Ammon's horn (tissue), 1 donor: ENCODE measurements around the gene TAF5L.
"Not testable (repeated sequence)": the region's sequence is repeated elsewhere in the genome, so short reads cannot be mapped to it uniquely, and the experiment has no call there.

Source experiments
- DNase-seq: peaks from one replicate; pipeline ENCODE4 v3.0.0-alpha.2; 2016; ENCODE audit warnings: low spot score

The TAF5L gene

DNA sequence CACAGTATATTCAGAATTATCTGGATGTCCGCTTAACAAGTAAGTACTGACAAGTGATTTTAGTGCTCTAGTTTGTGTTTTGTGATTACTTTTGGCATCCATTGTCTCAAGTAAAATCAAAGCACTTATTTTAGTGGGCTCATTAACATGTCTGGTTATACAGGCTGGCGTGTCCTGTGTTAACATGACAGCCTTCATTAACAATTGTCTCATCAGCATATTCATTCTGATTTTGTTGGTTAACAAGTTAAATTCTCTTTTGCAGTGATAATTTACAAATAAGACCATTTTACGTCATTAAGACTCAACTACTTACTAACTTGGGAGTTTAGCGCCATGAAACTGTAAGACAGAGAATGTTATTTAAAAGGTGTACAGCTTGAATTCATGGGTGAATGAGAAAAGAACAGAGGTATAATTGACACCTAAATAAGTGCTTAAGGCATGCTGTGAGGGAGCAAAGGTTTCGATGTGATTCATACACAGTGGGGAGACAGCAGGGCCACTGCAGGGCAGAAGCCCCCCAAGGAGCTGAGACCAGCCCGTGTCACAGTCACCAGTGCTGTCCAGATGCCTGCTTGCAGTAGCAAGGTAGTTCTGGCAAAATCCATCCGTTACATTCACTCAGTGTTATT is 22.4 kb downstream of the TAF5L start:
- DNase-seq, result no peak

DNA sequence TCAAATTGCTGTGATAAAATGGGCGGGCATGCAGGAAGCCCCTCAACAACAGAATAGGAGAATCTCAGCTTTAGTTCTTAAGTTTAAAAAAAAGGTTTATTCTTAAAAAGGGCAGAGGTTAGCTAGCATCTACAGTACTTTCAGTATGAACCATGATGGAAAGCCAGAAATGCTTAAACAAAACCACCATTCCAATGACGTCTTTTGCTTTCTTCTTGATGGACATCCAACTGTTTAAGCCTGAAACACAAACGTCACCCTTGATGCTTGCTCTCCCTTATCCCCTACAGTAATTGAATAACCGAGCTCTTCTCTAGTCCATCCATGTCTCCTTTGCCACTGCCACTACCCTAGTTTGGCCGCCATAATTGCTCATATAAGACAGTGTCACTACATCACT is 25.7 kb downstream of the TAF5L start:
- DNase-seq, result no peak

DNA sequence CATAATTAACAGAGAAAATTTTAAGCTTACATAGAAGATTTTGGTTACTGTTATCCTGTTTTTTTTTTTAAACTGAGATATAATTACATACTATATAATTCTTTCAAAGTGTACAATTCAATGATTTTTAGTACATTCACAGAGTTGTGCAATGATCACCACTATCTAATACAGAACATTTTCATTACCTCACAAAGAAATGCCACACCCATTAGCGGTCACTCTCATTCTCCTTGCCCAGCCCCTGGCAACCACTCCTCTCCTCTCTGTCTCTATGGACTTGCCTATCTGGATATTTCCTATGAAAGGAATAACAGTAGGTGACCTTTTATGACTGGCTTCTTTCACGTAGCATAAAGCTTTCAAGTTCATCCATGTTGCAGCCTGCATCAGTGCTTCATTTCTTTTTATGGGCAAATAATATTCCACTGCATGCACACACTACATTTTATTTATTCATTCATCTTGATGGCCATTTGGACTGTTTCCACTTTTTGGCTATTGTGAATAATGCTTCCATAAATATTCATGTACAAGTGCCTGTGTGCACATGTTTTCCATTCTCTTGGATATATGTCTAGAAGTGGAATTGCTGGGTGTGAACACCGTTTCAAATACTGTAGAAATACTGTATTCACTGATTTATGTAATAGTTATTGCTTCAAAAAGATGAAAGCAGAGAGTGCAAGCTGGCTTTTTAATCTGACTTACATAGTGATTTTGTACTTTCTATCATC is 26.5 kb downstream of the TAF5L start:
- no peak for DNase-seq

DNA sequence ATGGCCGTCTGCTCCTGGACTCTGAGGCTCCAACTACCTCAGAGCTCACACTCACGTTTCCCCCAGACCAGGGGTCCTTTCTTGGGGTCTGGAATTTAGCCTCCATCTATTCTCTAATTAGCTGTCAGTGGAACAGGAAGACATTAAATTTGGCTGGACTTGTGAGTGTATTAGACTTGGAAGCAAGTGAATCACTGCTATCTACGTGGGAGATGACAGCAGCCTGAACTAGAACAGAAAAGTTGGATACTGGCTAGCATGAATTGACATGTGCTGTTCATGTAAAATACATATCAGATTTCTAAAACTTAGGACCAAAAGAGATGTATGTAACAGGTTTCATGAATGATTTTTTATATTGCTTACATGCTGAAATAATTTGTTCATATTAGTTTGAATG is 28.0 kb downstream of the TAF5L start:
- DNase-seq, result no peak

DNA sequence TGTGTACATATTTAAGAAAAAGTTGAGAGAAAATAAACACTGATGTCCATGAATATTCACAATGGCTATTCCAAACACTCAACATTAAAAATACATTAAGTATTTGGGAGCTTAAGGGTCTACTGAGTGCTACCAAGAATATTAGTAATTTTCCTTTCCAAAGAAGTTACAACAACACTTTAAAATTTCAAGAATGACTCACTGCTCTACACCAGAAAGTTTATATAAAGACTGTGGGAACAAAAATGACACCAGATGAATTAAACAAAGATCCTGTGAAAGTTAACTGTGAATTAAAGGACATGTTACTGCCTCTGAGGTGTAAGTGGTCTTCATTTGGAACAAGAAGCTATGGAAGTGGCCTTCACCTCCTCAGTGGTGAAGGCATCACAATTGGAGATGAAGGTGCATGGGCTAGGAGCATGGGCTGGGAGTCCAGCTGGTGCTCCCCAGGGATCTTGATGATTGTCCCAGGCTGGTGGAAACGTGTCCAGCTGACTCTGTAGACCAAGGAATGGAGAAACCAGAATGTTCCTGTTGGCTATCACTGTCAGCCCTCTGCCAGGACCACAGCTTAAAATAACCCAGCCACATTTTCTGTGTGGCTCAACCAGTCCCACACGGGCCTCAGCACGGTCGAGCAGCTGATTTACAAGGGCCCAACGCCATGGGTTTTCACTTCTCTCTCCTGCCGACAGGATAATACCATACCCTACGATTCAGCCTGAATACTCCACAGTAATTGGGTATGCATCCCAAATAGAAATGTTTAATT is 28.8 kb downstream of the TAF5L start:
- peak; percentile 38 for DNase-seq

DNA sequence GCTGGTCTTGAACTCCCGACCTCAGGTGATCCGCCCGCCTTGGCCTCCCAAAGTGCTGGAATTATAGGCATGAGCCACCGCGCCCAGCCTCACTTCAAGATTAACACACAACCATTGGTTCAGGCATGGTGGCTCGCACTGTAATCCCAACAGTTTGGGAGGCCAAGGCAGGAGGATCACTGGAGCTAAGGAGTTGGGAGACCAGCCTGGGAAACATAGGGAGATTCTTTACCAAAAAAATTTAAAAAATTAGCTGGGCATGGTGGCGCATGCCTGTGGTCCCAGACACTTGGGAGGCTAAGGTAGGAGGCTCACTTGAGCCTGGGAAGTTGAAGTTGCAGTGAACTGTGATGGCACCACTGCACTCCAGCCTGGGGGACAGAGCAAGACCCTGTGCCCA is 30.0 kb downstream of the TAF5L start:
- DNase-seq, result not testable (repeated sequence)

DNA sequence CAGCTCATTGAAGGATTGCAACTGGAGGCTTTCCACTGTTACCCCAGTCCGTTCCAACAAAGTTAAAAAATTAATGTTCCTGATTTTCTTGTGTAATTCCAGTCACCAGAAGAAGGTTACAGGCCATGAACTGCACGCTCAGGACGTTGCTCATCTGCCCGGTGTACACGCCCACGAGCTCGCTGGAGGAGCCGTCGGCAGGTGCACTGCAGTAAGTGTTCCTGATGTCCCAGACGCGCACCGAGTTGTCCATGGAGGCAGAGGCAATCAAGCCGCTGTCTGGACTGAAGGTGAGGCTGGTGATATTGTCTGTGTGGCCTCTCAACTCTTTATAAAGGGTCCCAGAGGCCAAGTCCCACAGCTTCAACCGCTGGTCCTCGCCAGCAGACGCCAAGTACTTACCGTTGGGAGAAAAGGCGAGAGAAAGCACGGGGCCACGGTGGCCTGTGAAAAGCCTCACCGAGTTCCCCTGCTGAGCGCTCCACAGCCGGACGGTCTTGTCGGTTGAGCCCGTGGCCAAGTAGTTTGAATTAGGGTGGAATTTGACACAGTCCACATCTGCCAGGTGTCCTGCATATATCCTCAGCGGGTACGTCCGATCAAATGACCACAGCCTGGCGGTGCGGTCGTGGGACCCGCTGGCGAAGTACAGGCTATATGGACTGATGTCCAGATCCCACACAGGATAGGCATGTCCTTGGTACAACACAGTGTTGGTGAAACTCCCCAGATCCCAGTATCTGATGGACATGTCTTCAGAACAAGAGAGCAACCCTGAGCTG is 31.5 kb downstream of the TAF5L start:
- no peak for DNase-seq

DNA sequence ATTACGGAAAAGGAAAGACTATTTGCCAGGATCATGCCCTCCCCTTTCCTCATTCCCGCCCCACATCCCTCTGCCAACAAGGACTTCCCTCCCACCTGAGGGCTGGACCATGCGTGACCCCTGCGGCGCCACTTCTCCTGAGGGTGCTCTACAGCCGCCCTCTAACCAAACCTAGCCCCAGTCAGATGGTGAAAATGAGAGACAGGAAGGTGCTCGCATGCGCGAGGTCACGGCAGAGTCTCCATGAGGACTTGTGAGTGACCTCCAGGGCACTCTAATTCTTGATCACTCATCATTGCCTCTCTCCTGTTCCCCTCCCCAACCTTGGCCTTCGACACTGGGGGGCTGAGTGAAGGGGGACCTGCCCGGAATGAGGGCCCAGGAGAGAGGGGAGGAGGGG is 32.1 kb downstream of the TAF5L start:
- DNase-seq, result no peak

DNA sequence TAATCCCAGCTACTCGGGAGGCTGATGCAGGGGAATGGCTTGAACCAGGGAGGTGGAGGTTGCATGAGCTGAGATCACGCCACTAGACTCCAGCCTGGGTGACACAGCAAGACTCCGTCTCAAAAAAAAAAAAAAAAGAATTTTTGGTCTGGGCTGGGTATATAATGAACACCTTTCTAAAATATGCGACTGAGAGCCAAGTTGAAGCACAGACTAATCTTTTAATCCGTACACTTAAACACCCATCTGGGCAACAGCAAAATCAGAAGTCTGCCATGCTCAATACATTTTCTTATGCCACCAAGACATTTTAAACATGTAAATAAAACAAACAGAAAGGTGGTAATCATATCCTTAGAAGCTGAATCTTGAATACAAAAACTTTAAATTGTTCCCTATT is 35.8 kb downstream of the TAF5L start:
- no peak for DNase-seq

DNA sequence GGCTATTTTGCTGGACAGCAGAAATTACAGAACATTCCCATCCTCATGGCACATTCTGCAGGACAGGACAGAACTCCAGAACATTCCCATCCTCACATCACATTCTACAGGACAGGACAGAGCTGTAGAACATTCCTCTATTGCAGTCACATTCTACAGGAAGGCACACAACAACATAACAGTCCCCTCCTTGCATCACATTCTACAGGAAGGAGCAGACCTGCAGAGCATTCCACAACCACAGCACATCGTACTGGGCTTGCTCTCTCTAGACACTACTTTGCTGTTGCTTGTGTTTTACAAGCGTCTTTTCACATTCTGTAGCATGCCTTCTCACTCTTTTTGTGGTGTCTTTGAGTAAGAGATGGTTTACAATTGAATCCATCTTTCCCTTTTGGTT is 40.6 kb downstream of the TAF5L start:
- no peak for DNase-seq

DNA sequence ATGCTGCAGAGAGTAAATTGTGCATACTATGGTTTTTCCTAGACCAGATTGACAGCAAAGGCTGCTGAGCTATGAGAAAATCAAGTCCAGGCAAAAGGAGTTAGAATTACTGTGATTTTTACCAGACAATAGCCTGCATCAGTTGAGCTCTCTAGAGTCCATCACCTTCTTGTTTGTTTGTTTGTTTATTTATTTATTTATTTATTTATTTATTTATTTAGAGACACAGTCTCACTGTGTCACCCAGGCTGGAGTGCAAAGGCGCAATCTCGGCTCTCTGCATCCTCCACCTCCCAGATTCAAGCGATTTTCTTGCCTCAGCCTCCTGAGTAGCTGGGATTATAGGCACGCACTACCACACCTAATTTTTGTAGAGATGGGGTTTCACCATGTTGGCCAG is 43.2 kb downstream of the TAF5L start:
- DNase-seq, result no peak

DNA sequence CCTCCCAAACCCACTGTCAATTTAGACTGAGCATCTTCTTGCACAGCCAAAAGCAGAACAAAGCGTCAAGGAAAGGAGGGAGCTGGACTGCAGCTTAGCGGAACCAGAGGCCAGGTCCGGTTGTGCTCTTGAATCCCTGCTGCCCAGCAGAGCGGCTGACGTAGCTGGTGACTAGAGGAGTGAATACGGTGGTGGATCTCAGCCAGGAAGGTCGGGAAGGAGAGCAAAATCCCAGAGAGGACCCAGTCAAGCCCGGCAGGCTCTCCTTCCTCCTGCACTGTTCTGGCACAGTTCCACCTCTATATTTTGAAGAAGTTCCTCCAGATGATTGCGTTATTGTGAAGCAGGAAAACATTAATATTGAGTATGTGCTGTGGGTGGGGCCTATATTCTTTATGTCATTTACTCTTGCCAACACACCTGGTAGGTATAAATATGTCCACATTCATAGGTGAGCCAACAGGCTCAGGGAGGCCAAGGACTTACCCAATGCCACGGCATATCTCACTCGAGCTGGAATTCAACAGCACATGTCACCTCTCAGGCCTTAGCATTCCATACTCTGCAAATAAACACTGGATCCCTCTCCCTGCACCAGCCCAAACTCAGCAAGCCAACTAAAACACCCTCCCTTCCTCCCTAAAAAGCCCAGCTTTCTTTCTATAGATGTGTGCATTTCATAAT is 43.8 kb downstream of the TAF5L start:
- DNase-seq, result peak; percentile 65

DNA sequence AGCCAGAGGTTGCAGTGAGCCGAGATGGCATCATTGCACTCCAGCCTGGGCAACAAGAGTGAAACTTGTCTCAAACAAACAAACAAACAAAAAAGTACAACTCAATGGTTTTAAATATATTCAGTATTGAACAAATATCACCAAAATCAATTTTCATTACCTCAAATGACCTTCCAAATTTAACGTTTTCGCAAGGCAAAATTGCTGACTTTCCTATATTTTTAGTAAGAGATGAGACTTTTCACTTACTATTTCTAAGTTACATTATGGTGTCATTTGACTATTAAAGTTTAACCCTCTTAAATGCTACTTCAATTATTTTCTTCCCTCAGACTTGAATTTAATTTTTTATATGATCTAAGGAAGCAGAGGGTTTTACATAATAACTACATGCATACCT is 44.4 kb downstream of the TAF5L start:
- DNase-seq, result no peak

DNA sequence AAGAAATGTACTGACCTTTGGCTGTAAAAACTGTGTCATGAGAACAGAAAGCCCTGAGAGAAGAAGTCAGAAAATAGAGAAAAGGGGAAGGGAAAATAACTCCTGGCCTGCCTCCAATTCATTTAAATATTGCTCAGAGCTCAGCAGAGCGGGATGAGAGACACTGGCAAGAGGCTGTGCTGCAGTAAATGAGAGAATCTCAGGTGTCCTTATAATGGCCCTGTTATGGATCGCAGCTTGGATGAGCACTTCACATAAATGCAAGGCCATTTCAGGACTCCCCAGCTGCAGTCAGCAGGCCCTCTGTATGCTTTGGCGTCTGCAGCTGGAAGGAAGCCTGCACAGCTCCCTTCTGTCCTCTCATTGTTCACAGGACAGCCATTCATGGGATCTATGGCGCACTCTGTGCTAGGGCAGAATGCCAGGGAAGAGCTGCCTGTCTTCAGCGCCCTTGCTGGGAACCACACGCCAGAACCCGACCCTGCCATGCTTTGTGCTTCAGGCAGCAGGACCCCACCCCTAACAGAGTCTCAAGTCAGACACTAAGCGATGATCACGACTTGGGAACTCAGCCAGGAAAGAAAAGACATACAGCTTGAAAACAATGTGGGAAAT is 46.8 kb downstream of the TAF5L start:
- peak; percentile 96 for DNase-seq

DNA sequence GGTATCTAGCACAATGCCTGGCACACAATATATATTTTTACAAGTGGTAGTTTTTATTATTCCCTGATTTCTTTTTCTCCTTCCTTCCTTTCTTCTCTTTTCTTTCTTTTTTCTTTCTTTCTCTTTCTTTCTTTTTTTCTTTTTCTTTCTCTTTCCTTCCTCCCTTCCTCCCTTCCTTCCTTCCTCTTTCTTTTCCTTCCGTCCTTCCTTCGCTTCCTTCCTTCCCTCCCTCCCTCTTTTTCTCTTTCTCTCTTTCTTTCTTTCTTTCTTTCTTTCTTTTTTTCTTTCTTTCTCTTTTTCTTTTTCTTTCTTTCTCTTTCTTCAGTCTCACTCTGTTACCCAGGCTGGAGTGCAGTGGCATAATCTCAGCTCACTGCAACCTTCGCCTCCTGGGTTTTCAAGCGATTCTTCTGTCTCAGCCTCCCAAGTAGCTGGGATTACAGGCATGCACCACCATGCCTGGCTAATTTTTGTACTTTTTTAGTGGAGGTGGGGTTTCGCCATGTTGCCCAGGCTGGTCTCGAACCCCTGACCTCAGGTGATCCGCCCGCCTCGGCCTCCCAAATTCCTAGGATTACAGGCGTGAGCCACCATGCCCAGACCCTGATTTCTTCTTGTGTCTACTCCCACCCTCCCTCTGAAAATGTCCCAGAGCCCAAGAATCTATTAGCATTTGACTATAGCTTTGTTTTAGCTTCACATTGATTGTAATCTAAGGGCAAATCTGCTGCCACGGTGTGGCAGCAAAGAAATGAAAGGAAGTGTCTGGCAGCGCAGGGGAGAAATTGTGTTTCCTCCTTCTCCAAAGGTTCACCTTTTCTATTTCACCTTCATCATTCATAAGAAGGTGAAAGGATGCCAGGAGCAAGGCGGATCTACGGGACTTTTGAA is 47.5 kb downstream of the TAF5L start:
- no peak for DNase-seq

DNA sequence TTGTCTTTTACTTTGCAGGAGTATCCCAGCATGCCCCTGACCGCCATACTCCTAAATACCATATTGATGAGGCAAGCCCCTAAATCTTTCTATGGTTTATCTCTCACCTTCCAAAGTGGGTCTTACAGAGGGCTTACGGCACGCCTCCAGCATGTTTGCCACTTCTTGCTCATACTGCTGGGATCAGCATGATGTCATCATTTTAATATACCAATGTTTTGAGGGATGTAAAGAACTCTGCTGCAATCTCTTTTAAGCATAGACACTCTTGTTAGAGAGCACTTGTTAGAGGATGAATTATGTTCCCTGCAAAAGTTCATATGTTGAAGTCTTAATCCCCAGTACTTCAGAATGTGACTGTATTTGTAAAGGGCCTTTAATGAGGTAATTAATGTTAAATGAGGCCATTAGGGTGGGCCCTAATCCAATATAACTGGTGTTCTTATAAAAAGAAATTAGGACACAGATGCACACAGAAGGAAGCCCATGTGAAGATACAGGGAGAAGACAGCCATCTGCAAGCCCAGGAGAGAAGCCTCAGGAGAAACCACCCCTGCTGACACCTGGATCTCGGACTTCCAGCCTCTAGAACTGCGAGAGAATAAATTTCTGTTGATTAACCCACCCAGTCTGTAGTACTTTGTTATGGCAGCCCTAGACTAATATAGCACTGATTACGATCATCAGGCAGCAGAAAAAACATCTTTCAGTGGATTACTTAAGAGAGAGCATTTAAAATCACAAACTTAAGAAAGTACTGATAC is 51.1 kb downstream of the TAF5L start:
- DNase-seq, result no peak

DNA sequence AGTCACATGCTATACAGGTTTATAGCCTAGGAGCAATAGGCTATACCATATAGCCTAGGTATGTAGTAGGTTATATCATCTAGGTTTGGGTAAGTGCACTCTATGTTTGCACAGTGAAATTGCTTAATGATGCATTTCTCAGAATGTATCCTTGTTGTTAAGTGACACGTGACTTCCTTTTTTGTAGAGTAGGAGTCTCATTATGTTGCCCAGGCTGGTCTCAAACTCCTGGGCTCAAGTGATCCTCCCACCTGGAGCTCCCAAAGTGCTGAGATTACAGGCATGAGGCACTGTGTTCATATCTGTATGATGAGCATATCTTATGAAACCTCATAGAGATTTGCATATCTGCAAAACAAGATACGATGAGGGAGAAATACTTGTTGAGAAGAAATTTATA is 53.6 kb downstream of the TAF5L start:
- DNase-seq, result no peak

DNA sequence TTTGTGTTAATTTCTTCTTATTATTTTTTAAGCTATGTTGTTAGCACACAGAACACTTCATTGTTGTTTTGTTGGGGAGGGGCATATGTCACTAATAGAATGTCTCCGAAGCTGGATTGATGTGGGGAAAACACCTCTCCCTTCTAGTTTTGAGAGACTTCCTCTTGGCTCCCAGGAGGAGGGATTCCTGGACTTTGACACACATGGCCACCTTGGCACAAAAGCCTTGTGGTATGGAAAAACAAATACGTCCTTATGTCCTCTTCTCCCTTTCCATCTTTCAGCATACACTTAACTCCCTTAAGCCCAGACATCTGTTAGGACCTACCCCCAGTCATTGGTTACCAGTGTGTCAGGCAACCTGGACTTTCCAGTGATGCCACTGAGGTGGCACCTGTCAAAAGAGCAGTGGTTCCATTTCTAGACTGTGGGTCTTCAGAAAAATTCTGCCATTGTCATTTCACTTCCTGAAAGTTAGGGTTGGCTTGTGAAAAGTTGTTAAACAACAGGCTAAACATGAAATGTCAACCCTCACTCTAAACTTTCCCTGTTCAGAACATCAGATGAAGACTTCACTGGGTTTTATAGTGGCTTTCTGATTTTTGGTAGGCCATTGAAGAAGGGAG is 54.9 kb downstream of the TAF5L start:
- no peak for DNase-seq

DNA sequence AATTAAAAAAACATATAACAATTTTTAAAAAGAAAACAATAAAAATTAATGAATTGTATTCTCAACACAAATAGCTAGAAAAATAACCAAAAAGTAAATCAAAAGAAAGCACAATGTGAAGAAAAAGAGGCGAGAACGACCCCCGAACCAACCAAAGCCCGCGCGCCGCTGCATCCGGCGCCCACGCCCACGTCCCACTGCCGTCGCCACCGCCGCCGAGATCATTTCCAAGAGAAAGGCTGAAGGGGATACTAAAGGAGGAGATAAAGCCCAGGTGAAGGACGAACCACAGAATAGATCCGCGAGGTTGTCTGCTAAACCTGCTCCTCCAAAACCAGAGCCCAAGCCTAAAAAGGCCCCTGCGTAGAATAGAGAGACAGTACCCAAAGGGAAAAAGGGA is 55.6 kb downstream of the TAF5L start:
- no peak for DNase-seq
